Astrocyte (in vitro differentiated cells and primary cell): ENCODE results near the gene SDK1. TPM values are rescaled to one million over a fixed set of nuclear protein-coding genes. Genes with fewer than 3 reads are reported as not detected.

Experiments
- DNase-seq: peaks from one replicate; pipeline ENCODE4 v3.0.0-alpha.2; 2010; ENCODE audit warnings: low read depth
- FAIRE-seq: peaks from 2 replicates; lab custom pipeline; 2011; peaks lifted over from hg19 to GRCh38; lab: Jason Lieb, UNC
- H2AFZ ChIP-seq: 2 replicates; pipeline ENCODE4 v1.6.0; 2012; ENCODE audit warnings: low read depth, low read length, inconsistent platforms
- H3K27ac ChIP-seq: 2 replicates; pipeline ENCODE4 v1.5.1; 2011; ENCODE audit warnings: low read depth, low read length, inconsistent platforms
- H3K27me3 ChIP-seq: 2 replicates; pipeline ENCODE4 v1.6.0; 2011; ENCODE audit warnings: low read length, inconsistent platforms; ENCODE audit not compliant: insufficient read depth
- H3K36me3 ChIP-seq: 2 replicates; pipeline ENCODE4 v1.5.1; 2011; ENCODE audit warnings: low read length, inconsistent platforms; ENCODE audit not compliant: insufficient read depth
- H3K4me1 ChIP-seq: 2 replicates; pipeline ENCODE4 v1.5.1; 2011; ENCODE audit warnings: low read length, inconsistent platforms; ENCODE audit not compliant: insufficient read depth
- H3K4me2 ChIP-seq: 2 replicates; pipeline ENCODE4 v1.6.0; 2012; ENCODE audit warnings: low read length, inconsistent platforms
- H3K4me3 ChIP-seq: 2 replicates; pipeline ENCODE4 v1.5.1; 2011; ENCODE audit warnings: low read depth, mild to moderate bottlenecking, low read length, inconsistent platforms; ENCODE audit not compliant: insufficient read depth
- H3K79me2 ChIP-seq: 2 replicates; pipeline ENCODE4 v1.6.0; 2012; ENCODE audit warnings: mild to moderate bottlenecking, low read length, inconsistent platforms; ENCODE audit not compliant: insufficient read depth
- H3K9ac ChIP-seq: 2 replicates; pipeline ENCODE4 v1.6.0; 2012; ENCODE audit warnings: mild to moderate bottlenecking, low read length, inconsistent platforms
- H3K9me3 ChIP-seq: 2 replicates; pipeline ENCODE4 v1.5.1; 2012; ENCODE audit warnings: low read depth, mild to moderate bottlenecking, low read length, inconsistent platforms; ENCODE audit not compliant: insufficient read depth
- H4K20me1 ChIP-seq: 2 replicates; pipeline ENCODE4 v1.6.0; 2012; ENCODE audit warnings: low read length, inconsistent platforms; ENCODE audit not compliant: insufficient read depth
- H3K27ac Mint-ChIP-seq: one replicate; pipeline ENCODE4 v1.8.0; 2021; ENCODE audit warnings: mild to moderate bottlenecking, mixed read lengths; ENCODE audit not compliant: unreplicated experiment
- H3K27me3 Mint-ChIP-seq: one replicate; pipeline ENCODE4 v1.8.0; 2021; ENCODE audit warnings: low read depth, mixed read lengths; ENCODE audit not compliant: unreplicated experiment
- H3K36me3 Mint-ChIP-seq: one replicate; pipeline ENCODE4 v1.8.0; 2021; ENCODE audit warnings: low read depth, mixed read lengths; ENCODE audit not compliant: unreplicated experiment
- H3K4me1 Mint-ChIP-seq: one replicate; pipeline ENCODE4 v1.8.0; 2021; ENCODE audit warnings: low read depth, mixed read lengths; ENCODE audit not compliant: unreplicated experiment
- H3K4me3 Mint-ChIP-seq: one replicate; pipeline ENCODE4 v1.8.0; 2021; ENCODE audit warnings: mild to moderate bottlenecking, moderate library complexity, mixed read lengths; ENCODE audit not compliant: unreplicated experiment
- H3K9me3 Mint-ChIP-seq: one replicate; pipeline ENCODE4 v1.8.0; 2021; ENCODE audit warnings: mild to moderate bottlenecking, mixed read lengths; ENCODE audit not compliant: unreplicated experiment
- EZH2 ChIP-seq: IDR thresholded peaks from 2 replicates; pipeline ENCODE4 v1.6.1; 2012; ENCODE audit warnings: mild to moderate bottlenecking, low read length, inconsistent platforms; ENCODE audit not compliant: insufficient read depth
- total RNA-seq: library from RNA; stranded (reverse); gene quantifications from 2 replicates; pipeline ENCODE4 v1.2.1, GENCODE V29; 2021
- TF ChIP-seq, protein P1 (sequence below): IDR thresholded peaks from 2 replicates; pipeline ENCODE4 v1.5.1; 2011; ENCODE audit warnings: low read depth, mild to moderate bottlenecking, inconsistent platforms, low read length, moderate library complexity; ENCODE audit not compliant: insufficient read depth

The SDK1 gene
- total RNA-seq, 1 donor from 2014 or later, result 4.2 TPM

DNA sequence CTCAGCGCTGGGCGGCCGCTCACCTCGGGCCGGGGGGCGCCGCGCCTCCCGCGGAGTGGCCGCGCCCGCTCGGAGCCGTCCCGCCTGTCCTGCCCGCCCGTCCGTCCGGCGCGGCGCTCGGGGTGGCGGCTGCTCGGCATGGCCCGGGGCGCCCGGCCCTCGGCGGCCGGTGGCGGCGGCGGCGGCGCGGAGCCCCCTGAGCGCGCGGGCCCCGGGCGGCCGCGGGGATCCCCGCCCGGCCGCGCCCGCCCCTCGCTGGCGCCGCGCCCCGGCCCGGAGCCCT, 338 bp downstream of the SDK1 start:
- FAIRE-seq, result no peak
- Histone ChIP-seq H3K4me1 (peaks cover 10% of the 10 kb centered on the region), H3K79me2 (no peaks in the 10 kb centered on the region), H3K4me2 (peak overlapping the region; percentile 75), H2AFZ (peak overlapping the region; percentile 66), H3K9me3 (no peaks in the 10 kb centered on the region), H3K36me3 (no peaks in the 10 kb centered on the region), H3K4me3 (peak overlapping the region; percentile 48), H3K9ac (peak overlapping the region; percentile 35), H3K27ac (no peak overlapping the region), H3K27me3 (peaks cover 15% of the 10 kb centered on the region), H4K20me1 (no peaks in the 10 kb centered on the region)
- DNase-seq, result no peak
- H3K9me3 Mint-ChIP-seq, result no peaks in the 10 kb centered on the region
- TF ChIP-seq, protein P1, sequence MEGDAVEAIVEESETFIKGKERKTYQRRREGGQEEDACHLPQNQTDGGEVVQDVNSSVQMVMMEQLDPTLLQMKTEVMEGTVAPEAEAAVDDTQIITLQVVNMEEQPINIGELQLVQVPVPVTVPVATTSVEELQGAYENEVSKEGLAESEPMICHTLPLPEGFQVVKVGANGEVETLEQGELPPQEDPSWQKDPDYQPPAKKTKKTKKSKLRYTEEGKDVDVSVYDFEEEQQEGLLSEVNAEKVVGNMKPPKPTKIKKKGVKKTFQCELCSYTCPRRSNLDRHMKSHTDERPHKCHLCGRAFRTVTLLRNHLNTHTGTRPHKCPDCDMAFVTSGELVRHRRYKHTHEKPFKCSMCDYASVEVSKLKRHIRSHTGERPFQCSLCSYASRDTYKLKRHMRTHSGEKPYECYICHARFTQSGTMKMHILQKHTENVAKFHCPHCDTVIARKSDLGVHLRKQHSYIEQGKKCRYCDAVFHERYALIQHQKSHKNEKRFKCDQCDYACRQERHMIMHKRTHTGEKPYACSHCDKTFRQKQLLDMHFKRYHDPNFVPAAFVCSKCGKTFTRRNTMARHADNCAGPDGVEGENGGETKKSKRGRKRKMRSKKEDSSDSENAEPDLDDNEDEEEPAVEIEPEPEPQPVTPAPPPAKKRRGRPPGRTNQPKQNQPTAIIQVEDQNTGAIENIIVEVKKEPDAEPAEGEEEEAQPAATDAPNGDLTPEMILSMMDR, result no peak
- TF ChIP-seq EZH2, result no peak
- H3K27ac Mint-ChIP-seq, result no peak overlapping the region
- no peak overlapping the region for H3K4me3 Mint-ChIP-seq
- H3K4me1 Mint-ChIP-seq, result no peaks in the 10 kb centered on the region
- H3K27me3 Mint-ChIP-seq, result peaks cover 10% of the 10 kb centered on the region
- no peaks in the 10 kb centered on the region for H3K36me3 Mint-ChIP-seq

DNA sequence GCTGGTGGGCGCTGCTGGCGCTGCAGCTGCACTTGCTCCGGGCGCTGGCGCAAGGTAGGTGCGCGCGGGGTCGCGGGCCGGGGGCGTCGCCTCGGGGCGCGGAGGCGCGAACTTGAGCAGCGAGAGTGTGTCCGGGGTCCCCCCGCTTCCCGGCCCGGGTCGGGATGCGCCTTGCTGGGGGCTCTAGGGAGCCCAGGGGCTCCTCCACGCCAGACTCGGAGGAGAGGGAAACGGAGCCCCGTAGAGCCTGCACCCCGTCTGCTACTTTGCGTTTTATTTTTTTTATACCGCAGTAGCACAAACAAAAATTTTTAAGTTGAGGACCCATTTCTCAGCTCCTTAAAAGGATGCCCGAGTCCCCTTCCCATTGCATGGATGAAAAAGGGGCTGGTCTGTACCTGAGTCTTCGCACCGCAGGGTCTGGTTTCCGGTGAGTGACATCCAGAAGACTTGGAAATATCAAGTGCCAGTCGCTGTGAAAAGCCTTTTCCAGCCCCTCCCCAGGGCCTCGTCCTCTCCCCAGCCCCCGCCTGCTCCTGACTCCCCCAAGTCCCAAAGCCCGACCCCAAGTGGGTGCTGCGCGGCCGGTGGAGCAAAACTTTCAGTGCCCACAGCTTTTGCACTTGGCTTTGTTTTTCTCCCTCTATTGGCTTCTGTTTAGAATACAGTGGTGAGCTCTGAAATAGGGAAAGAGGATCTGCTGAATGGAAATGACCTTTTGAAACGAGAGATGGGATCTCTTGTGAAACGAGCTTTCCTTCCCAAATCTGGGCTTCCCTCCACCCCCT, 973 bp downstream of the SDK1 start:
- peak overlapping the region; percentile 50 for H2AFZ ChIP-seq
- H3K4me2 ChIP-seq, result peak overlapping the region; percentile 89
- Mint-ChIP-seq H3K27ac (no peak overlapping the region), H3K4me1 (no peaks in the 10 kb centered on the region), H3K27me3 (peaks cover 10% of the 10 kb centered on the region), H3K36me3 (no peaks in the 10 kb centered on the region), H3K4me3 (peak overlapping the region; percentile 86), H3K9me3 (no peaks in the 10 kb centered on the region)
- H3K9me3 ChIP-seq, result no peaks in the 10 kb centered on the region
- H3K36me3 ChIP-seq, result no peaks in the 10 kb centered on the region
- H3K27ac ChIP-seq, result no peak overlapping the region
- FAIRE-seq, result no peak
- no peaks in the 10 kb centered on the region for H4K20me1 ChIP-seq
- H3K79me2 ChIP-seq, result no peaks in the 10 kb centered on the region
- peaks cover 15% of the 10 kb centered on the region for H3K27me3 ChIP-seq
- peak overlapping the region; percentile 56 for H3K4me3 ChIP-seq
- peak overlapping the region; percentile 33 for H3K9ac ChIP-seq
- TF ChIP-seq EZH2, result no peak
- TF ChIP-seq, protein P1, result peak; percentile 12
- H3K4me1 ChIP-seq, result peaks cover 10% of the 10 kb centered on the region
- peak; percentile 20 for DNase-seq

DNA sequence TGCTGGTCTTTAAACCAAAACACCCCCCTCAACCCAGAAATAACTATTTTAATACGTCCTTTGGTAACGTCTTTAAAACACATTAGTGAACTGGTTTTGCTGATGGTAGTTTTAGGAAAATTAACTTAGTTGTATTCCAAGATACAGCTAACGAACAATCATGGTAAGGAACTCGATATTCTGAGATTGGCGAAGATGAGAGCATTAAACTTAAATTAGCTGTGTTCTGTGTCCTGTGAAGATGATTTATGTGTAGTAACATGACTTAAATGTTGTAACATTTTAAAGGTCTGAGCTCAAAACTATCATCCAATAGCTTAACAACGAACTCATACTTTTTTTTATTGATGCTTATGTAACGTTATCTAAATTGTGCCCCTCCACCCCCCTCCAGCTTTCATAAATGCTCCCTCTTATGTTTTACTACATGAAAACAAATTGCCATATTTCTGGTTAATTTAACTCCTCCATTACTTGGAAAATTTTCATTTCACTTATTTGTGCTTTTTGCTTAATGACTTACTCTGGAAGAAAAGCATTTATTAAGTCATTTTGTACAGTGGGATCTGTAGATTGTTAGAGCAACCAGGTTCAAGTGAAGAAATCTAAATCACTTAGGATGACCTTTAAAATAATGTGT, 1.7 kb downstream of the SDK1 start:
- DNase-seq, result no peak
- TF ChIP-seq EZH2, result no peak
- TF ChIP-seq, protein P1, result no peak
- Histone ChIP-seq H4K20me1 (no peaks in the 10 kb centered on the region), H2AFZ (no peak overlapping the region), H3K27me3 (peaks cover 15% of the 10 kb centered on the region), H3K4me1 (peaks cover 10% of the 10 kb centered on the region), H3K36me3 (no peaks in the 10 kb centered on the region), H3K27ac (no peak overlapping the region), H3K79me2 (no peaks in the 10 kb centered on the region), H3K9ac (peak overlapping the region; percentile 33), H3K4me2 (peak overlapping the region; percentile 89), H3K4me3 (peak overlapping the region; percentile 26), H3K9me3 (no peaks in the 10 kb centered on the region)
- no peak for FAIRE-seq
- Mint-ChIP-seq H3K27ac (no peak overlapping the region), H3K36me3 (no peaks in the 10 kb centered on the region), H3K4me3 (peak overlapping the region; percentile 86), H3K9me3 (no peaks in the 10 kb centered on the region), H3K27me3 (peaks cover 10% of the 10 kb centered on the region), H3K4me1 (no peaks in the 10 kb centered on the region)
